Stomach (tissue), 9 donors: Measurements from ENCODE around the gene TBC1D16. TPM values are rescaled to one million over a fixed set of nuclear protein-coding genes. Genes with fewer than 3 reads are reported as not detected.

Experiments used
- DNase-seq, 2 donors: peaks; one replicate each; pipeline versions ENCODE4 v3.0.0 to v3.0.0-alpha.2; 2013 to 2019
- H3K27ac ChIP-seq, 5 donors: fragments of 200-600 bp in 4 of 5; sonication (generic) in 4 of 5; one replicate each; pipeline ENCODE4 v1.5.1; 2013 to 2019; ENCODE audit warnings: mild to moderate bottlenecking in 1 of 5, moderate library complexity in 1 of 5
- H3K27me3 ChIP-seq, 3 donors: fragments of 200-600 bp; sonication (generic); one replicate each; pipeline ENCODE4 v1.5.1; 2017 to 2019; ENCODE audit warnings: mixed run types in 1 of 3
- H3K36me3 ChIP-seq, 4 donors: fragments of 200-600 bp; sonication (generic); 1 replicate in 3 of 4; 2 replicates in 1 of 4; pipeline ENCODE4 v1.5.1; 2016 to 2019
- H3K4me1 ChIP-seq, 4 donors: fragments of 200-600 bp; sonication (generic); one replicate each; pipeline ENCODE4 v1.5.1; 2016 to 2019
- H3K4me3 ChIP-seq, 4 donors: fragments of 200-600 bp; sonication (generic) in 3 of 4; one replicate each; pipeline ENCODE4 v1.5.1; 2016 to 2019; ENCODE audit warnings: mild to moderate bottlenecking in 1 of 4
- H3K9me3 ChIP-seq, 4 donors: fragments of 200-600 bp; sonication (generic); one replicate each; pipeline ENCODE4 v1.5.1; 2016 to 2019
- CTCF ChIP-seq, 7 experiments: fragments of 450-650 bp in 4 of 7; fragments of 200-600 bp in 3 of 7; sonication (generic) in 3 of 7; IDR thresholded peaks; one replicate each; pipeline ENCODE4 v1.5.1; 2016 to 2019; ENCODE audit warnings: antibody characterized with exemption in 7 of 7, control low read depth in 2 of 7, mild to moderate bottlenecking in 1 of 7
- EP300 ChIP-seq: sonication (generic); formaldehyde crosslinking; IDR thresholded peaks from one replicate; pipeline ENCODE4 v1.6.1; 2017; ENCODE audit warnings: antibody characterized with exemption
- POLR2A ChIP-seq, 4 donors: fragments of 450-650 bp; IDR thresholded peaks; one replicate each; pipeline ENCODE4 v1.6.1; 2016; ENCODE audit warnings: antibody characterized with exemption in 4 of 4, control low read depth in 2 of 4, mild to moderate bottlenecking in 1 of 4, moderate library complexity in 1 of 4
- POLR2AphosphoS5 ChIP-seq, 3 donors: sonication (generic); formaldehyde crosslinking; IDR thresholded peaks; one replicate each; pipeline ENCODE4 v1.6.1; 2016; ENCODE audit warnings: antibody characterized with exemption in 3 of 3
- WGBS, 5 donors: extraction: QIAGEN DNeasy Blood & Tissue Kit in 3 of 5; methylation state at CpG; one replicate each; pipeline versions ENCODE4 v1.1.5 to v1.1.7; 2013 to 2018; 5-methylcytosine and 5-hydroxymethylcytosine counted together
- intact Hi-C: fragments of 100-400 bp; cut with DNase I; formaldehyde crosslinking; loops from one replicate; pipeline ENCODE4 v1.15.1; 2023; ENCODE audit warnings: low total_unique reads
- polyA plus RNA-seq, 3 donors: library from polyadenylated mRNA; stranded (reverse); fragments of 200-250 nt; gene quantifications; one replicate each; pipeline ENCODE4 v1.2.3, GENCODE V29; 2013
- total RNA-seq, 5 donors: library from RNA; depleted of rRNA; stranded (reverse); fragments of >200 nt; gene quantifications; one replicate each; pipeline versions ENCODE4 v1.1.0 to v1.2.3, GENCODE V29; 2014 to 2016
- donor health status: healthy with polysubstance abuse.
- donor health status: Bipolar disorder and iron deficiency.
- donor health status: healthy.

TBC1D16 gene
- total and polyA plus RNA-seq, 8 donors: 3.0 to 22.2 (median 16.8) TPM

GRCh38 chr17:80023481-80024205 is 12.0 kb downstream of the TBC1D16 start:
- peak overlapping the region in 1 of 5 donors; percentile 51 for H3K27ac ChIP-seq
- H3K36me3 ChIP-seq: no peaks in the 10 kb centered on the region
- DNase-seq: peak in 1 of 2 donors; percentile 51
- WGBS, 5 donors: 41 to 62% (median 45%) methylated on average over 30 to 43 of the region's 43 CpGs
- H3K4me1 ChIP-seq: peaks cover 13 to 52% (median 33%) of the 10 kb centered on the region in 4 donors
- H3K27me3 ChIP-seq: no peaks in the 10 kb centered on the region
- no peaks in the 10 kb centered on the region for H3K9me3 ChIP-seq
- peak overlapping the region in 3 of 4 donors; percentile 15 to 30 (median 28) for H3K4me3 ChIP-seq
- intact Hi-C loops: no loop called here
- no peak for TF ChIP-seq POLR2AphosphoS5 (IDR thresholded peaks at IDR 0.05)
- no peak for TF ChIP-seq POLR2A (IDR thresholded peaks at IDR 0.05)
- no peak for TF ChIP-seq CTCF (IDR thresholded peaks at IDR 0.05)
- no peak for TF ChIP-seq EP300

DNA sequence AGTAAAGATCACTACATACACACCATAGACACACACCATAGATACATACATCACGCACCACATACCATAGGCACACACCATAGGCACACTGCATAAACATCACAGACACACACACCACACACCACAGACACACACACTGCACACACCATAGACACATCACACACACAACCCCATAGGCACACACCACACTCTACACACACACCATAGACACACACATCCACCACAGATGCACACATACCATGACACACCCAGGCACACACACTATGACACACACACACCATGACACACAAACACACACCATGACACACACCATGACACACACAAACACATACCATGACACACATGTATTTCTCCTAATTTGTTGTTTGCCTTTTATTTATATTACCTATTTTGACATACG is 14.1 kb downstream of the TBC1D16 start:
- H3K27me3 ChIP-seq: no peaks in the 10 kb centered on the region
- no peak for DNase-seq
- no peak overlapping the region for H3K27ac ChIP-seq
- 96 to 98% (median 96%) methylated on average over 2 of the region's 2 CpGs for WGBS, 5 donors
- no peaks in the 10 kb centered on the region for H3K9me3 ChIP-seq
- H3K4me1 ChIP-seq: peaks cover 4 to 35% (median 18%) of the 10 kb centered on the region in 4 donors
- TF ChIP-seq POLR2AphosphoS5 (IDR thresholded peaks at IDR 0.05) (no peak), EP300 (no peak), POLR2A (IDR thresholded peaks at IDR 0.05) (no peak), CTCF (IDR thresholded peaks at IDR 0.05) (no peak)
- no peak overlapping the region for H3K4me3 ChIP-seq
- H3K36me3 ChIP-seq: no peaks in the 10 kb centered on the region
- intact Hi-C loops: no loop called here

DNA sequence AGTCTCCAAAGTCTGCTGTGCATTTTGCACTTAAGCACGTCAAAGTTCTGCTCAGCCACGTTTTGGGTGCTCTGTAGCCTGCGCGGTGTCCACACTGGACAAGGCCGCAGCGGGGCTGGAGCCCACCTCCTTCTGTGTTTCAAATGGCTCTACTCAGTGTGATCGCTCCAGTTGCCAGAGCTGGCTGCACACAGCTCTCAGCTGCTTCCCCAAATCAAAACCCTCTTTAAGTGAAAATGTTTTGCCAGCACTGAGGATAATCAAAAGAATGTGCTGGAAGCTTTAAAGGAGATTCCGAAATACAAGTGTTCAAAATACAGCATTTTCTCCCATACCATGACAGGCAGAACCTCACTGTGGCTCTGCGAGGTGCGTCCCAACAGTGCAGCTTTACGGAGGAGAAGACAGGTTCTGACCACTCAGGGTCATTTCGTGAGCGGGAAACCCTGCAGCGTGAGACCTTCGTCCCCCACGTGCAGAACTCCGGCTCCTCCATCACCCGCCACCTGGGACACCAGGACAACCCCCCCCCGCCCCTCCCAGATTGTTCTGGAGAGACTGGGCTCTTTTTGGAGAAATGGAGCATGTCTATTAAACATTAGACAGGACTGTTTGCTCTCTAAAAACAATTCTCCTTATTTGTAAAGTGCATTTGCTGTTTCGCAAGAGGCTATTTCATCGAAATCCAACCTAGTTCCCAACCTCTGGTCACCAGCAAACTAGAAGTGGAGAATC is 16.6 kb downstream of the TBC1D16 start:
- no peaks in the 10 kb centered on the region for H3K36me3 ChIP-seq
- no peak for DNase-seq
- H3K4me1 ChIP-seq: peaks cover 0 to 19% (median 5%) of the 10 kb centered on the region in 4 donors
- WGBS, 5 donors: 76 to 89% (median 86%) methylated on average over 21 of the region's 21 CpGs
- intact Hi-C loops: no loop called here
- no peak overlapping the region for H3K27ac ChIP-seq
- no peak overlapping the region for H3K4me3 ChIP-seq
- no peak for TF ChIP-seq EP300
- no peak for TF ChIP-seq CTCF (IDR thresholded peaks at IDR 0.05)
- no peak for TF ChIP-seq POLR2AphosphoS5 (IDR thresholded peaks at IDR 0.05)
- TF ChIP-seq POLR2A (IDR thresholded peaks at IDR 0.05): no peak
- H3K27me3 ChIP-seq: no peaks in the 10 kb centered on the region
- H3K9me3 ChIP-seq: no peaks in the 10 kb centered on the region

GRCh38 chr17:80017226-80018010 is 18.3 kb downstream of the TBC1D16 start:
- TF ChIP-seq POLR2A (IDR thresholded peaks at IDR 0.05): no peak
- no peak for TF ChIP-seq POLR2AphosphoS5 (IDR thresholded peaks at IDR 0.05)
- TF ChIP-seq EP300: no peak
- no peak for TF ChIP-seq CTCF (IDR thresholded peaks at IDR 0.05)
- DNase-seq: no peak
- Histone ChIP-seq H3K27ac (no peak overlapping the region), H3K4me1 (peaks cover 0 to 13% (median 0%) of the 10 kb centered on the region in 4 donors), H3K27me3 (no peaks in the 10 kb centered on the region), H3K9me3 (no peaks in the 10 kb centered on the region), H3K36me3 (peaks cover 9 to 13% (median 13%) of the 10 kb centered on the region in 4 donors), H3K4me3 (no peak overlapping the region)
- 91 to 96% (median 95%) methylated on average over 18 of the region's 18 CpGs for WGBS, 5 donors
- intact Hi-C loops: no loop called here
